HAP-1 (cell line): ENCODE results near the gene COTL1.
A peak's percentile ranks its signal among the peaks of the same experiment; 100 is the strongest.
"Not testable (repeated sequence)": the region's sequence is repeated elsewhere in the genome, so short reads cannot be mapped to it uniquely, and the experiment has no call there.

ENCODE experiments used
- DNase-seq, 2 experiments: peaks; one replicate each; pipeline ENCODE4 v3.0.0-alpha.2; 2016 to 2020; ENCODE audit warnings: low spot score in 2 of 2
- H3K27me3 ChIP-seq: fragments of 250-450 bp; sonication (Bioruptor Pico); 2 replicates; pipeline ENCODE4 v1.5.1; 2020; ENCODE audit warnings: low read depth, mild to moderate bottlenecking, moderate library complexity
- H3K36me3 ChIP-seq: fragments of 250-450 bp; sonication (Bioruptor Pico); replicated peaks from 2 replicates; pipeline ENCODE4 v1.5.1; 2020; ENCODE audit warnings: mild to moderate bottlenecking
- H3K4me1 ChIP-seq: fragments of 250-450 bp; sonication (Bioruptor Pico); 2 replicates; pipeline ENCODE4 v1.5.1; 2020; ENCODE audit warnings: mild to moderate bottlenecking
- H3K4me3 ChIP-seq: fragments of 250-450 bp; sonication (Bioruptor Pico); 2 replicates; pipeline ENCODE4 v1.5.1; 2020; ENCODE audit warnings: mild to moderate bottlenecking, moderate library complexity
- H3K9me3 ChIP-seq: fragments of 250-450 bp; sonication (Bioruptor Pico); 2 replicates; pipeline ENCODE4 v1.5.1; 2020; ENCODE audit warnings: mild to moderate bottlenecking, moderate library complexity
- in situ Hi-C: fragments of 300-500 bp; cut with MboI; formaldehyde crosslinking; loops from 3 replicates; pipeline ENCODE4 v1.14.3; 2020; ENCODE audit warnings: low sequenced_read_pairs, inconsistent platforms, mixed read lengths

Gene COTL1

GRCh38 chr16:84561291-84561690, 56.6 kb downstream of the COTL1 start:
- Histone ChIP-seq H3K4me3 (no peak overlapping the region), H3K27me3 (peaks cover 6% of the 10 kb centered on the region; the same call in 1 of the 2 replicates), H3K36me3 (0 out of 2 replicates have a peak, but pooled peaks cover 2% of the 10 kb centered on the region), H3K9me3 (no peaks in the 10 kb centered on the region), H3K4me1 (peaks cover 7% of the 10 kb centered on the region; the same call in 1 of the 2 replicates)
- DNase-seq, result no peak
- in situ Hi-C loops, result no loop called here

GRCh38 chr16:84560269-84560668, 57.6 kb downstream of the COTL1 start:
- in situ Hi-C loops, result no loop called here
- no peak for DNase-seq
- peaks cover 11% of the 10 kb centered on the region; the same call in 1 of the 2 replicates for H3K27me3 ChIP-seq
- 0 out of 2 replicates have a peak, but pooled peaks cover 2% of the 10 kb centered on the region for H3K36me3 ChIP-seq
- H3K4me1 ChIP-seq, result 0 out of 2 replicates have a peak, but pooled peaks cover 2% of the 10 kb centered on the region
- H3K4me3 ChIP-seq, result no peak overlapping the region
- no peaks in the 10 kb centered on the region for H3K9me3 ChIP-seq

- peaks cover 11% of the 10 kb centered on the region; the same call in 1 of the 2 replicates for H3K27me3 ChIP-seq
- H3K36me3 ChIP-seq, result no peaks in the 10 kb centered on the region
- no peak for DNase-seq
- no peaks in the 10 kb centered on the region for H3K4me1 ChIP-seq
- H3K4me3 ChIP-seq, result no peak overlapping the region
- in situ Hi-C loops, result no loop called here
- H3K9me3 ChIP-seq, result no peaks in the 10 kb centered on the region
Measured at GRCh38 chr16:84559311-84559932, 58.5 kb downstream of the COTL1 start.

GRCh38 chr16:84558850-84559249, 59.0 kb downstream of the COTL1 start:
- not testable (repeated sequence) for H3K4me3 ChIP-seq

GRCh38 chr16:84557504-84557903, 60.4 kb downstream of the COTL1 start:
- Histone ChIP-seq H3K9me3 (no peaks in the 10 kb centered on the region), H3K4me1 (no peaks in the 10 kb centered on the region), H3K4me3 (no peak overlapping the region), H3K27me3 (peaks cover 11% of the 10 kb centered on the region; the same call in 1 of the 2 replicates), H3K36me3 (no peaks in the 10 kb centered on the region)
- in situ Hi-C loops, result no loop called here
- no peak for DNase-seq

More at GRCh38 chr16:84558850-84559249, 59.0 kb downstream of the COTL1 start:
- H3K27me3 ChIP-seq, result peaks cover 11% of the 10 kb centered on the region; the same call in 1 of the 2 replicates
- H3K4me1 ChIP-seq, in situ Hi-C loops, DNase-seq, H3K9me3 ChIP-seq, H3K36me3 ChIP-seq: not testable (repeated sequence)

GRCh38 chr16:84557059-84557458, 60.8 kb downstream of the COTL1 start:
- Histone ChIP-seq H3K4me1 (no peaks in the 10 kb centered on the region), H3K4me3 (no peak overlapping the region), H3K27me3 (peaks cover 11% of the 10 kb centered on the region; the same call in 1 of the 2 replicates), H3K9me3 (no peaks in the 10 kb centered on the region), H3K36me3 (no peaks in the 10 kb centered on the region)
- no peak for DNase-seq
- in situ Hi-C loops, result no loop called here

GRCh38 chr16:84555418-84556196, 62.3 kb downstream of the COTL1 start:
- Histone ChIP-seq H3K27me3 (peaks cover 11% of the 10 kb centered on the region; the same call in 1 of the 2 replicates), H3K9me3 (no peaks in the 10 kb centered on the region), H3K4me3 (no peak overlapping the region), H3K36me3 (no peaks in the 10 kb centered on the region), H3K4me1 (no peaks in the 10 kb centered on the region)
- in situ Hi-C loops, result no loop called here
- peak in 1 of 2 experiments; percentile 21 for DNase-seq

GRCh38 chr16:84554627-84555328, 63.1 kb downstream of the COTL1 start:
- H3K4me3 ChIP-seq, result no peak overlapping the region
- no peaks in the 10 kb centered on the region for H3K4me1 ChIP-seq
- H3K27me3 ChIP-seq, result peaks cover 11% of the 10 kb centered on the region; the same call in 1 of the 2 replicates
- no peaks in the 10 kb centered on the region for H3K36me3 ChIP-seq
- DNase-seq, result no peak
- no peaks in the 10 kb centered on the region for H3K9me3 ChIP-seq
- in situ Hi-C loops, result no loop called here

GRCh38 chr16:84553873-84554399, 63.9 kb downstream of the COTL1 start:
- Histone ChIP-seq H3K4me1 (no peaks in the 10 kb centered on the region), H3K36me3 (no peaks in the 10 kb centered on the region)
- in situ Hi-C loops, result no loop called here

GRCh38 chr16:84552135-84552534, 65.7 kb downstream of the COTL1 start:
- Histone ChIP-seq H3K36me3 (no peaks in the 10 kb centered on the region), H3K4me1 (no peaks in the 10 kb centered on the region), H3K4me3 (no peak overlapping the region), H3K27me3 (peaks cover 7% of the 10 kb centered on the region; the same call in 1 of the 2 replicates), H3K9me3 (no peaks in the 10 kb centered on the region)
- in situ Hi-C loops, result no loop called here
- DNase-seq, result no peak

More at GRCh38 chr16:84553873-84554399, 63.9 kb downstream of the COTL1 start:
- Histone ChIP-seq H3K9me3 (no peaks in the 10 kb centered on the region), H3K27me3 (peaks cover 11% of the 10 kb centered on the region; the same call in 1 of the 2 replicates), H3K4me3 (no peak overlapping the region)
- no peak for DNase-seq

- DNase-seq, result no peak
- in situ Hi-C loops, result no loop called here
- no peak overlapping the region for H3K4me3 ChIP-seq
- H3K4me1 ChIP-seq, result no peaks in the 10 kb centered on the region
- no peaks in the 10 kb centered on the region for H3K9me3 ChIP-seq
- no peaks in the 10 kb centered on the region for H3K36me3 ChIP-seq
- H3K27me3 ChIP-seq, result no peaks in the 10 kb centered on the region
Measured at GRCh38 chr16:84550096-84550495, 67.8 kb downstream of the COTL1 start.

- DNase-seq, result no peak
- in situ Hi-C loops, result no loop called here
- H3K27me3 ChIP-seq, result no peaks in the 10 kb centered on the region
- no peaks in the 10 kb centered on the region for H3K4me1 ChIP-seq
- no peaks in the 10 kb centered on the region for H3K36me3 ChIP-seq
- no peaks in the 10 kb centered on the region for H3K9me3 ChIP-seq
- no peak overlapping the region for H3K4me3 ChIP-seq
Measured at GRCh38 chr16:84548971-84549844, 68.7 kb downstream of the COTL1 start.

- no peak for DNase-seq
- Histone ChIP-seq H3K27me3 (no peaks in the 10 kb centered on the region), H3K9me3 (no peaks in the 10 kb centered on the region), H3K4me3 (no peak overlapping the region), H3K36me3 (no peaks in the 10 kb centered on the region), H3K4me1 (no peaks in the 10 kb centered on the region)
- in situ Hi-C loops, result no loop called here
Measured at GRCh38 chr16:84548508-84548907, 69.4 kb downstream of the COTL1 start.
